Measurements from ENCODE around the gene CSN1S1.

DNA sequence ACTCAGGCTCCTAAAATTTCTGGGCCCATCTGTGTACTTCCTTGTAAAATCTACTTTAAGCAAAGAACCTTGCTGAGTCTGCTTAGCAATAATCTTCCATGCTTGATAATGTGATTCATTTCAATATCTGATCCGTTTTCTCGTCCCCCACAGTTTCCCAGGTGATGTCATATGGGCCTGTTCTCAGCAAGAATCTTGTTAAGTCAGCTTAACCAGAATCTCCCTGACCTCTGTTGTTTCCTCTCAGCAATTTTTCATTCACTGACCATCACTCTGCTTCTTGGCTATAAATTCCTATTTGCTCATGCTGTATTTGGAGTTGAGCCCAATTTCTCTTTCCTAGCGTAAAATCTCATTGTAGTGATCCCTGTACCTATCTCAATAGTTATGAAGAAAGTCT lies 20.7 kb downstream of the CSN1S1 start:
- TF ChIP-seq, protein P1, sequence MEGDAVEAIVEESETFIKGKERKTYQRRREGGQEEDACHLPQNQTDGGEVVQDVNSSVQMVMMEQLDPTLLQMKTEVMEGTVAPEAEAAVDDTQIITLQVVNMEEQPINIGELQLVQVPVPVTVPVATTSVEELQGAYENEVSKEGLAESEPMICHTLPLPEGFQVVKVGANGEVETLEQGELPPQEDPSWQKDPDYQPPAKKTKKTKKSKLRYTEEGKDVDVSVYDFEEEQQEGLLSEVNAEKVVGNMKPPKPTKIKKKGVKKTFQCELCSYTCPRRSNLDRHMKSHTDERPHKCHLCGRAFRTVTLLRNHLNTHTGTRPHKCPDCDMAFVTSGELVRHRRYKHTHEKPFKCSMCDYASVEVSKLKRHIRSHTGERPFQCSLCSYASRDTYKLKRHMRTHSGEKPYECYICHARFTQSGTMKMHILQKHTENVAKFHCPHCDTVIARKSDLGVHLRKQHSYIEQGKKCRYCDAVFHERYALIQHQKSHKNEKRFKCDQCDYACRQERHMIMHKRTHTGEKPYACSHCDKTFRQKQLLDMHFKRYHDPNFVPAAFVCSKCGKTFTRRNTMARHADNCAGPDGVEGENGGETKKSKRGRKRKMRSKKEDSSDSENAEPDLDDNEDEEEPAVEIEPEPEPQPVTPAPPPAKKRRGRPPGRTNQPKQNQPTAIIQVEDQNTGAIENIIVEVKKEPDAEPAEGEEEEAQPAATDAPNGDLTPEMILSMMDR (IDR thresholded peaks at IDR 0.05): no peak
- TF ChIP-seq POLR2A (IDR thresholded peaks at IDR 0.05): no peak

Data from Peyer's patch (tissue), 4 donors.